ENCODE measurements around the gene METTL3. TPM values are rescaled to one million over a fixed set of nuclear protein-coding genes. Genes with fewer than 3 reads are reported as not detected.

The METTL3 gene
- total and polyA plus RNA-seq, 2 of the 4 experiments (the other 2 are of a cell fraction): 90.6 to 109 TPM

GRCh38 chr14:21501568-21501967 lies 9.6 kb downstream of the METTL3 start:
- CTCF ChIA-PET: interaction anchor here (1.4 kb wide), 1 partner anchor 46 kb away, joined by 3 read pairs; the partner anchor contains the start of gene CHD8
- Histone ChIP-seq H3K9ac (ENCODE audit: low read depth, low read length) (no peak overlapping the region), H3K79me1 (ENCODE audit: low read depth in 1 of 2, low read length in 2 of 2) (peaks cover 14 to 23% of the 10 kb centered on the region in 2 experiments), H3K9me3 (ENCODE audit: control insufficient read depth, insufficient read depth, low read length) (no peaks in the 10 kb centered on the region), H2BK15ac (ENCODE audit: low read depth, low read length) (no peak overlapping the region), H3K4me2 (ENCODE audit: low read depth, low read length) (no peak overlapping the region), H3K36me3 (ENCODE audit: control insufficient read depth, insufficient read depth, low read length) (peaks cover 42% of the 10 kb centered on the region), H3K4me1 (ENCODE audit: control insufficient read depth, insufficient read depth, low read length) (peaks cover 1% of the 10 kb centered on the region), H3K14ac (replicated peaks; ENCODE audit: low read depth, low read length) (no peak overlapping the region), H4K20me1 (ENCODE audit: insufficient read depth, low read length) (no peaks in the 10 kb centered on the region), H3K27ac (ENCODE audit: insufficient read depth, low read length) (no peak overlapping the region), H3K23ac (ENCODE audit: low read depth, low read length) (no peak overlapping the region), H3K56ac (ENCODE audit: extremely low read depth, insufficient read depth, low read length) (no peak overlapping the region), H3K18ac (ENCODE audit: low read depth, low read length) (no peak overlapping the region), H2BK120ac (ENCODE audit: low read depth, low read length) (no peak overlapping the region), H2BK20ac (ENCODE audit: low read depth, low read length) (no peak overlapping the region), H4K5ac (ENCODE audit: low read depth, low read length) (no peak overlapping the region), H3K4me3 (ENCODE audit: insufficient read depth, low read depth, low read length) (no peak overlapping the region), H2AFZ (replicated peaks; ENCODE audit: low read length, poor library complexity) (no peak overlapping the region), H4K8ac (ENCODE audit: low read depth in 2 of 2, low read length in 2 of 2) (no peak overlapping the region), H2AK5ac (ENCODE audit: low read depth, low read length) (no peak overlapping the region), H4K91ac (ENCODE audit: insufficient read depth, low read depth, low read length) (no peak overlapping the region), H3K27me3 (ENCODE audit: control insufficient read depth, insufficient read depth, low read length) (no peaks in the 10 kb centered on the region), H3K4ac (ENCODE audit: low read depth, low read length) (no peak overlapping the region), H3K9me1 (ENCODE audit: insufficient read depth, low read length) (peaks cover 7% of the 10 kb centered on the region; the same call in 1 of the 2 replicates), H2AK9ac (replicated peaks; ENCODE audit: low read depth, low read length, poor library complexity) (no peak overlapping the region), H2BK5ac (ENCODE audit: low read depth, low read length, poor library complexity, severe bottlenecking) (no peak overlapping the region)
- intact Hi-C loops (cut with micrococcal nuclease) (loop anchor here (1.0 kb wide), 1 partner anchor 9 kb away; no protein-coding TSS in a partner anchor), dilution Hi-C loops (cut with HindIII; ENCODE audit: low sequenced_read_pairs, unreplicated experiment) (no loop called here), in situ Hi-C loops (cut with MboI; ENCODE audit: low sequenced_read_pairs) (no loop called here)
- no CpG with 5 or more reads among the region's 5 CpGs for WGBS, 2 experiments (ENCODE audit: extremely low coverage in 2 of 2, insufficient read length in 1 of 2)
- ATAC-seq (ENCODE audit: low read depth) (no peak), DNase-seq (no peak)
- BruUV-seq (replicated peaks): no TSS peak
- no peak for TF ChIP-seq MXI1 (IDR thresholded peaks at IDR 0.05; ENCODE audit: borderline replicate concordance, low read depth, low read length)
- TF ChIP-seq RAD21 (IDR thresholded peaks at IDR 0.05; ENCODE audit: low read length): no peak
- no peak for TF ChIP-seq SMC3 (IDR thresholded peaks at IDR 0.05; ENCODE audit: low read depth, low read length)
- no peak for TF ChIP-seq RCOR1 (IDR thresholded peaks at IDR 0.05; ENCODE audit: insufficient replicate concordance, low read length)
- no peak for TF ChIP-seq RFX5 (IDR thresholded peaks at IDR 0.05; ENCODE audit: low read depth, low read length)
- TF ChIP-seq, protein P1, sequence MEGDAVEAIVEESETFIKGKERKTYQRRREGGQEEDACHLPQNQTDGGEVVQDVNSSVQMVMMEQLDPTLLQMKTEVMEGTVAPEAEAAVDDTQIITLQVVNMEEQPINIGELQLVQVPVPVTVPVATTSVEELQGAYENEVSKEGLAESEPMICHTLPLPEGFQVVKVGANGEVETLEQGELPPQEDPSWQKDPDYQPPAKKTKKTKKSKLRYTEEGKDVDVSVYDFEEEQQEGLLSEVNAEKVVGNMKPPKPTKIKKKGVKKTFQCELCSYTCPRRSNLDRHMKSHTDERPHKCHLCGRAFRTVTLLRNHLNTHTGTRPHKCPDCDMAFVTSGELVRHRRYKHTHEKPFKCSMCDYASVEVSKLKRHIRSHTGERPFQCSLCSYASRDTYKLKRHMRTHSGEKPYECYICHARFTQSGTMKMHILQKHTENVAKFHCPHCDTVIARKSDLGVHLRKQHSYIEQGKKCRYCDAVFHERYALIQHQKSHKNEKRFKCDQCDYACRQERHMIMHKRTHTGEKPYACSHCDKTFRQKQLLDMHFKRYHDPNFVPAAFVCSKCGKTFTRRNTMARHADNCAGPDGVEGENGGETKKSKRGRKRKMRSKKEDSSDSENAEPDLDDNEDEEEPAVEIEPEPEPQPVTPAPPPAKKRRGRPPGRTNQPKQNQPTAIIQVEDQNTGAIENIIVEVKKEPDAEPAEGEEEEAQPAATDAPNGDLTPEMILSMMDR (conservative IDR thresholded peaks at IDR 0.05; ENCODE audit: low read depth, low read length): no peak
- no peak for TF ChIP-seq CHD1 (IDR thresholded peaks at IDR 0.05; ENCODE audit: low read depth, low read length)
- no peak for TF ChIP-seq CEBPB (IDR thresholded peaks at IDR 0.05; ENCODE audit: low read depth, low read length)
- TF ChIP-seq NFE2L2 (IDR thresholded peaks at IDR 0.05; ENCODE audit: low read depth, low read length): no peak
- no peak for TF ChIP-seq FOS (IDR thresholded peaks at IDR 0.05; ENCODE audit: low read depth, low read length)
- TF ChIP-seq MAFK (IDR thresholded peaks at IDR 0.05; ENCODE audit: low read depth, low read length): no peak
- TF ChIP-seq POLR2A (IDR thresholded peaks at IDR 0.05; ENCODE audit: low read depth, low read length): no peak
- TF ChIP-seq MAZ (IDR thresholded peaks at IDR 0.05; ENCODE audit: borderline replicate concordance, low read depth, low read length): no peak
- POLR2A ChIA-PET (ENCODE audit: unreplicated experiment): no interaction called here
